SU-DHL-6 (cell line): ENCODE measurements around the gene PLXNA2.

Experiments used
- CTCF ChIP-seq: fragments of 200-600 bp; sonication (generic); IDR thresholded peaks from one replicate; pipeline ENCODE4 v1.5.1; 2017; ENCODE audit warnings: antibody characterized with exemption, mild to moderate bottlenecking, low read length, moderate library complexity; ENCODE audit not compliant: insufficient read depth, poor library complexity, severe bottlenecking
- EZH2phosphoT487 ChIP-seq: fragments of 200-600 bp; sonication (generic), shearing (Covaris generic); conservative IDR thresholded peaks from 2 replicates; pipeline ENCODE4 v1.6.1; 2018; ENCODE audit warnings: mild to moderate bottlenecking, antibody characterized with exemption, low read length, moderate library complexity, mixed read lengths

- TF ChIP-seq CTCF (peak; percentile 32), EZH2phosphoT487 (no peak)
Observed at GRCh38 chr1:208238710-208239472, 5.3 kb downstream of the PLXNA2 start.
